ENCODE data around the gene SLC38A9. TPM values are rescaled to one million over a fixed set of nuclear protein-coding genes. Genes with fewer than 3 reads are reported as not detected.
"Not testable (repeated sequence)": the region's sequence is repeated elsewhere in the genome, so short reads cannot be mapped to it uniquely, and the experiment has no call there.

The SLC38A9 gene
- total RNA-seq, 4 donors from 2014 or later, result 50.5 to 175 (median 86.7) TPM

GRCh38 chr5:55699041-55699688 is 13.0 kb downstream of the SLC38A9 start:
- intact Hi-C loops (cut with DNase I; ENCODE audit: low total_unique reads), result loop anchor here (10.0 kb wide), 1 partner anchor 294 kb away; no protein-coding TSS in a partner anchor
- TF ChIP-seq, protein P1, sequence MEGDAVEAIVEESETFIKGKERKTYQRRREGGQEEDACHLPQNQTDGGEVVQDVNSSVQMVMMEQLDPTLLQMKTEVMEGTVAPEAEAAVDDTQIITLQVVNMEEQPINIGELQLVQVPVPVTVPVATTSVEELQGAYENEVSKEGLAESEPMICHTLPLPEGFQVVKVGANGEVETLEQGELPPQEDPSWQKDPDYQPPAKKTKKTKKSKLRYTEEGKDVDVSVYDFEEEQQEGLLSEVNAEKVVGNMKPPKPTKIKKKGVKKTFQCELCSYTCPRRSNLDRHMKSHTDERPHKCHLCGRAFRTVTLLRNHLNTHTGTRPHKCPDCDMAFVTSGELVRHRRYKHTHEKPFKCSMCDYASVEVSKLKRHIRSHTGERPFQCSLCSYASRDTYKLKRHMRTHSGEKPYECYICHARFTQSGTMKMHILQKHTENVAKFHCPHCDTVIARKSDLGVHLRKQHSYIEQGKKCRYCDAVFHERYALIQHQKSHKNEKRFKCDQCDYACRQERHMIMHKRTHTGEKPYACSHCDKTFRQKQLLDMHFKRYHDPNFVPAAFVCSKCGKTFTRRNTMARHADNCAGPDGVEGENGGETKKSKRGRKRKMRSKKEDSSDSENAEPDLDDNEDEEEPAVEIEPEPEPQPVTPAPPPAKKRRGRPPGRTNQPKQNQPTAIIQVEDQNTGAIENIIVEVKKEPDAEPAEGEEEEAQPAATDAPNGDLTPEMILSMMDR (IDR thresholded peaks at IDR 0.05), result no peak
- TF ChIP-seq POLR2A (IDR thresholded peaks at IDR 0.05), result no peak
- H3K4me1 ChIP-seq, result no peaks in the 10 kb centered on the region
- no peaks in the 10 kb centered on the region for H3K9me3 ChIP-seq
- no peak for DNase-seq
- H3K27me3 ChIP-seq, result no peaks in the 10 kb centered on the region
- H3K36me3 ChIP-seq, result no peaks in the 10 kb centered on the region
- H3K27ac ChIP-seq, result no peak overlapping the region
- no peak overlapping the region for H3K4me3 ChIP-seq

GRCh38 chr5:55696704-55697103 is 15.4 kb downstream of the SLC38A9 start:
- intact Hi-C loops (cut with DNase I; ENCODE audit: low total_unique reads), result loop anchor here (10.0 kb wide), 1 partner anchor 292 kb away; no protein-coding TSS in a partner anchor

DNA sequence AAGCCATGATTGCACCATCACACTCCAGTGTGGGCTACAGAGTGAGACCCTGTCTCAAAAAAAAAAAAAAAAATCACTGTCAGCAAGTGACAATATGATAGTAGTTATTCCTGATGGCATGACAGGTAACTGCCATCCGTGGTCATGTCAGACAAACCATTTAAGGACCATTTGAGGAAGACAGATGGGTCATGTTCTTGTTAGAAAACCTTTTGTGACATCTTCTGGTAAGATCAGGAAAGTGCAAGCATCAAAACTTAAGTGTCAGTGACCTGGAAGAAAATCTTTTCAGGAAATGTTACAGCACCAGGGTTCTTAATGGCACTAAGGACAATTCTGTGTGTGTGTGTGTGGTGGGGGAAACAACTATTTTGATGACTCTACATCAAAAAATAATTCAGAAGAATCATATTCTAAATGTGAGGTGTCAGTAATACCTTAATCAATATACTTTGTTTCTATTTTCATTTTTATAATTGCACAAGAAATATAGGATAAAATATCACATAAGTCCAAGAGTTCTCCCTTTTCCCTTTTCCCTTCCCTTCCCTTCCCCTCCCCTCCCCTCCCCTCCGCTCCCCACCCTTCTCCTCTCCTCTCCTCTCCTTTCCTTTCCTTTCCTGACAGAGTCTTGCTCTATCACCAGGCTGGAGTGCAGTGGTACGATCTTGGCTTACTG is 17.8 kb downstream of the SLC38A9 start:
- no peak overlapping the region for H3K4me3 ChIP-seq
- H3K4me1 ChIP-seq, result no peaks in the 10 kb centered on the region
- intact Hi-C loops (cut with DNase I; ENCODE audit: low total_unique reads), result loop anchor here (10.0 kb wide), 1 partner anchor 289 kb away; no protein-coding TSS in a partner anchor
- no peak for DNase-seq
- no peaks in the 10 kb centered on the region for H3K36me3 ChIP-seq
- no peak overlapping the region for H3K27ac ChIP-seq
- H3K27me3 ChIP-seq, result no peaks in the 10 kb centered on the region
- TF ChIP-seq, protein P1 (IDR thresholded peaks at IDR 0.05), result peak; percentile 30 to 54 (median 40)
- TF ChIP-seq POLR2A (IDR thresholded peaks at IDR 0.05), result no peak
- H3K9me3 ChIP-seq, result no peaks in the 10 kb centered on the region

More at GRCh38 chr5:55696704-55697103, 15.4 kb downstream of the SLC38A9 start:
- DNase-seq, H3K9me3 ChIP-seq, H3K4me1 ChIP-seq, H3K27me3 ChIP-seq, H3K27ac ChIP-seq, H3K36me3 ChIP-seq, H3K4me3 ChIP-seq: not testable (repeated sequence)

DNA sequence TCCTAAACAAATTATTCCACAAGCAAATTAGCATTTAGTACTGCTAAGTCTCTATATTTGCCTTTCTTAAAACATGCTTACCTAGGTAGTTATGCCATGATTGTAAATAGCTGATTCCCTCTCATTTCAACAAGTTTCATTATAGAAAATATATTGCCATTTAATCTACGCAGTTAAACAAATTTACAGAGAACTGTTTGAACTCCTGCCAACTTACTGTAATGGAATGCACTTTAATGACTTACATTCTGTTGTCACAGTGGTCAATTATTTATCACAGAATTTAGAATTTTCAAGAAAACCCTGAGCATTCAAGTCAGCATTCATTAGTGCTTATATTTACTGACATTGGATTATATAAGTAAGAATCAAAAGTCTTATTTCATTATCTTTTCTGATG is 19.6 kb downstream of the SLC38A9 start:
- no peaks in the 10 kb centered on the region for H3K4me1 ChIP-seq
- no peak for DNase-seq
- no peak overlapping the region for H3K4me3 ChIP-seq
- intact Hi-C loops (cut with DNase I; ENCODE audit: low total_unique reads), result loop anchor here (10.0 kb wide), 1 partner anchor 288 kb away; no protein-coding TSS in a partner anchor
- H3K27ac ChIP-seq, result peak overlapping the region in 1 of 2 donors; percentile 71
- no peaks in the 10 kb centered on the region for H3K27me3 ChIP-seq
- TF ChIP-seq, protein P1 (IDR thresholded peaks at IDR 0.05), result no peak
- no peaks in the 10 kb centered on the region for H3K9me3 ChIP-seq
- no peaks in the 10 kb centered on the region for H3K36me3 ChIP-seq

- intact Hi-C loops (cut with DNase I; ENCODE audit: low total_unique reads), result loop anchor here (10.0 kb wide), 1 partner anchor 287 kb away; no protein-coding TSS in a partner anchor
Measured at GRCh38 chr5:55692106-55692417, 20.1 kb downstream of the SLC38A9 start.

More at GRCh38 chr5:55692106-55692417, 20.1 kb downstream of the SLC38A9 start:
- Histone ChIP-seq H3K9me3 (no peaks in the 10 kb centered on the region), H3K36me3 (no peaks in the 10 kb centered on the region), H3K27ac (peak overlapping the region in 1 of 2 donors; percentile 71), H3K4me1 (no peaks in the 10 kb centered on the region), H3K27me3 (no peaks in the 10 kb centered on the region), H3K4me3 (no peak overlapping the region)
- no peak for TF ChIP-seq POLR2A (IDR thresholded peaks at IDR 0.05)
- TF ChIP-seq, protein P1 (IDR thresholded peaks at IDR 0.05), result no peak
- no peak for DNase-seq

Measured in uterus (tissue), 4 donors.